HCT116 (cell line): Measurements from ENCODE around the gene CIAO2A. TPM values are rescaled to one million over a fixed set of nuclear protein-coding genes. Genes with fewer than 3 reads are reported as not detected.

ENCODE experiments used
- ATAC-seq: fragments of 200-7000 bp; cut with Tn5 transposase; 2 replicates; pipeline ENCODE4 v1.9.1; 2020; ENCODE audit warnings: mild to moderate bottlenecking, moderate library complexity
- BruUV-seq: library from RNA; stranded (reverse); fragments of 400-500 nt; replicated peaks from 2 replicates; lab custom pipeline; 2021; lab: Mats Ljungman, UMichigan
- CTCF ChIA-PET: fragments of 300-600 bp; sonication (Branson Sonifier 250); formaldehyde crosslinking; loops from one replicate; lab custom pipeline; 2021; ENCODE audit warnings: antibody characterized with exemption; lab: Charles Lee
- POLR2A ChIA-PET: fragments of 300-600, 350-600 bp; sonication (Branson Sonifier 250); formaldehyde crosslinking; loops from one replicate; lab custom pipeline; 2021; ENCODE audit warnings: antibody characterized with exemption; lab: Charles Lee
- RAD21 ChIA-PET, 2 experiments: fragments of 300-600 bp; sonication (Branson Sonifier 250); formaldehyde crosslinking; loops; one replicate each; lab custom pipeline; 2023; ENCODE audit warnings: low total read pairs in 2 of 2; ENCODE audit not compliant: uncharacterized antibody in 2 of 2, unreplicated experiment in 2 of 2, low non-redundant PET in 1 of 2; lab: Charles Lee
- DNase-seq: peaks from one replicate; pipeline ENCODE4 v3.0.0-alpha.2; 2010; ENCODE audit warnings: low read depth, low spot score
- H2AFZ ChIP-seq: fragments of 200-600 bp; shearing (Covaris generic), sonication (generic); 2 replicates; pipeline ENCODE4 v1.6.1; 2017; ENCODE audit warnings: low read depth, mixed run types, mixed read lengths, antibody characterized with exemption, low read length; ENCODE audit not compliant: poor library complexity, severe bottlenecking
- H3K27ac ChIP-seq: 2 replicates; pipeline ENCODE4 v1.5.1; 2012; ENCODE audit warnings: low read depth, low read length
- H3K27me3 ChIP-seq: fragments of 200-600 bp; sonication (generic); 2 replicates; pipeline ENCODE4 v1.6.1; 2016; ENCODE audit warnings: mixed run types, low read length, mixed read lengths; ENCODE audit not compliant: insufficient read depth
- H3K36me3 ChIP-seq, 2 experiments: fragments of 200-500 bp in 1 of 2; fragments of 200-600 bp in 1 of 2; sonication (Bioruptor generic) in 1 of 2; sonication (generic) in 1 of 2; 2 replicates each; pipeline versions ENCODE4 v1.5.1 to v1.6.1; 2014 to 2016; ENCODE audit warnings: low read length in 2 of 2, inconsistent platforms in 1 of 2, mixed read lengths in 1 of 2, mixed run types in 1 of 2; ENCODE audit not compliant: insufficient read depth in 2 of 2, control insufficient read depth in 1 of 2
- H3K4me1 ChIP-seq, 2 experiments: fragments of 200-600 bp in 1 of 2; sonication (generic) in 1 of 2; 2 replicates each; pipeline versions ENCODE4 v1.5.1 to v1.6.1; 2012 to 2017; ENCODE audit warnings: low read length in 2 of 2, inconsistent platforms in 1 of 2, mild to moderate bottlenecking in 1 of 2, mixed read lengths in 1 of 2, mixed run types in 1 of 2, moderate library complexity in 1 of 2; ENCODE audit not compliant: insufficient read depth in 2 of 2, control insufficient read depth in 1 of 2
- H3K4me2 ChIP-seq: fragments of 200-600 bp; sonication (generic); 2 replicates; pipeline ENCODE4 v1.6.1; 2017; ENCODE audit warnings: mixed run types, low read length, mixed read lengths
- H3K4me3 ChIP-seq, 2 experiments: fragments of 200-600 bp in 1 of 2; sonication (generic) in 1 of 2; replicated peaks in 1 of 2; 2 replicates each; pipeline ENCODE4 v1.5.1; 2011 to 2016; ENCODE audit warnings: low read length in 2 of 2, control low read depth in 1 of 2, low read depth in 1 of 2, mild to moderate bottlenecking in 1 of 2, mixed read lengths in 1 of 2, mixed run types in 1 of 2
- H3K79me2 ChIP-seq: fragments of 200-600 bp; sonication (generic); 2 replicates; pipeline ENCODE4 v1.6.1; 2017; ENCODE audit warnings: mild to moderate bottlenecking, mixed run types, low read length, moderate library complexity, mixed read lengths; ENCODE audit not compliant: insufficient read depth
- H3K9ac ChIP-seq: fragments of 200-600 bp; sonication (generic); 2 replicates; pipeline ENCODE4 v1.6.1; 2016; ENCODE audit warnings: low read length, mixed read lengths
- H3K9me2 ChIP-seq: fragments of 200-600 bp; sonication (generic), shearing (Covaris generic); 2 replicates; pipeline ENCODE4 v1.6.1; 2017; ENCODE audit warnings: mixed run types, mild to moderate bottlenecking, moderate library complexity; ENCODE audit not compliant: insufficient read depth
- H3K9me3 ChIP-seq, 2 experiments: fragments of 200-500 bp in 1 of 2; fragments of 200-600 bp in 1 of 2; sonication (Bioruptor generic) in 1 of 2; sonication (generic) in 1 of 2; 2 replicates each; pipeline ENCODE4 v1.6.1; 2014 to 2017; ENCODE audit warnings: low read length in 2 of 2, mixed read lengths in 2 of 2, inconsistent platforms in 1 of 2, low read depth in 1 of 2, mild to moderate bottlenecking in 1 of 2, mixed run types in 1 of 2, moderate library complexity in 1 of 2; ENCODE audit not compliant: control insufficient read depth in 1 of 2, insufficient read depth in 1 of 2
- H4K20me1 ChIP-seq: fragments of 200-600 bp; sonication (generic), shearing (Covaris generic); 2 replicates; pipeline ENCODE4 v1.6.1; 2017; ENCODE audit warnings: mixed run types, mild to moderate bottlenecking, moderate library complexity; ENCODE audit not compliant: insufficient read depth
- CEBPB ChIP-seq: IDR thresholded peaks from 2 replicates; pipeline ENCODE4 v1.6.1; 2012; ENCODE audit warnings: low read depth
- CTCF ChIP-seq, 3 experiments: fragments of 200-600 bp in 1 of 3; sonication (generic) in 1 of 3; IDR thresholded peaks in 2 of 3; conservative IDR thresholded peaks in 1 of 3; 2 replicates each; pipeline ENCODE4 v1.5.1; 2012 to 2017; ENCODE audit warnings: low read depth in 2 of 3, low read length in 2 of 3, antibody characterized with exemption in 1 of 3, borderline replicate concordance in 1 of 3, control low read depth in 1 of 3, mild to moderate bottlenecking in 1 of 3, mixed read lengths in 1 of 3, mixed run types in 1 of 3, moderate library complexity in 1 of 3; ENCODE audit not compliant: insufficient read depth in 1 of 3
- EZH2phosphoT487 ChIP-seq: fragments of 200-600 bp; IDR thresholded peaks from 2 replicates; pipeline ENCODE4 v1.6.1; 2018; ENCODE audit warnings: antibody characterized with exemption, borderline replicate concordance
- RAD21 ChIP-seq: IDR thresholded peaks from 2 replicates; pipeline ENCODE4 v1.6.1; 2012; ENCODE audit warnings: low read depth, mild to moderate bottlenecking
- SP1 ChIP-seq: IDR thresholded peaks from 2 replicates; pipeline ENCODE4 v1.6.1; 2012; ENCODE audit warnings: low read depth
- SRF ChIP-seq: IDR thresholded peaks from 2 replicates; pipeline ENCODE4 v1.6.1; 2012; ENCODE audit warnings: low read depth
- TCF7L2 ChIP-seq: IDR thresholded peaks from 2 replicates; pipeline ENCODE4 v1.7.0; 2011; ENCODE audit warnings: borderline replicate concordance, inconsistent platforms; ENCODE audit not compliant: insufficient read depth, insufficient read length; ENCODE audit errors: extremely low read depth
- YY1 ChIP-seq: IDR thresholded peaks from 2 replicates; pipeline ENCODE4 v1.6.1; 2011; ENCODE audit warnings: low read length, low read depth, moderate library complexity, mild to moderate bottlenecking; ENCODE audit not compliant: insufficient replicate concordance; ENCODE audit errors: extremely low read depth
- intact Hi-C: fragments of 100-400 bp; cut with micrococcal nuclease; formaldehyde crosslinking; loops from 2 replicates; pipeline ENCODE4 v1.10.0; 2022
- total RNA-seq: library from RNA; stranded (reverse); gene quantifications from one replicate; pipeline ENCODE4 v1.2.1, GENCODE V29; 2021; ENCODE audit not compliant: unreplicated experiment
- TF ChIP-seq, protein P1 (sequence below): IDR thresholded peaks from 2 replicates; pipeline ENCODE4 v1.6.1; 2012

The CIAO2A gene
- total RNA-seq, 1 experiment from 2014 or later, result 69.3 TPM

DNA sequence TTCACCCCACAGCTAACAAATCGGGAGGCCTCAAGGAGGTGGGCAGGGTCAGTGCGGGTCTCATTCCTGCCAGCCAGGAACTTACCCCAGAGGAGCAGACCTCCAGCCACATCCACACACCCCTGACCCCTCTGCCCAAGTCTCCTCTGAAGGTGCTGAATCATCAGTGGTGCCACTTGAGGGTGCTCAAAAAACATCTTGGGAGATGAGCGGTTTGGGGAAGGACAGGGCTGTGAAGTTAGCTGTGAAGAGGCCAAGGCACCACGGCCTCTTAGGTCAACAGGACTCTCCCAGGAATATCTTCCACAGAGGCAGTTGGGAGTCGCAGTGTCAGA lies 48.6 kb downstream of the CIAO2A start (continued):
- no peak for TF ChIP-seq EZH2phosphoT487
- no peak for TF ChIP-seq SP1
- TF ChIP-seq, protein P1, sequence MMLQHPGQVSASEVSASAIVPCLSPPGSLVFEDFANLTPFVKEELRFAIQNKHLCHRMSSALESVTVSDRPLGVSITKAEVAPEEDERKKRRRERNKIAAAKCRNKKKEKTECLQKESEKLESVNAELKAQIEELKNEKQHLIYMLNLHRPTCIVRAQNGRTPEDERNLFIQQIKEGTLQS, result no peak
- no peak for TF ChIP-seq SRF
- TF ChIP-seq YY1, result no peak
- TF ChIP-seq CTCF (IDR thresholded peaks at IDR 0.05 in 2 of 3, conservative IDR thresholded peaks at IDR 0.05 in 1 of 3; ENCODE audit: borderline replicate concordance in 1 of 3, insufficient read depth in 1 of 3, low read depth in 2 of 3, low read length in 2 of 3), result no peak
- no peak for TF ChIP-seq CEBPB
- no peak for TF ChIP-seq RAD21
- no peak for TF ChIP-seq TCF7L2
- TF ChIP-seq, all 23 proteins: peak for 0

GRCh38 chr15:64044300-64045100 lies 49.1 kb downstream of the CIAO2A start:
- TF ChIP-seq CEBPB (no peak), TCF7L2 (no peak)
- TF ChIP-seq, all 23 proteins: peak for 0
- DNase-seq (no peak), ATAC-seq (no peak)
- H3K9me3 ChIP-seq, result no peaks in the 10 kb centered on the region
- H4K20me1 ChIP-seq, result no peaks in the 10 kb centered on the region
- CTCF ChIA-PET, result interaction anchor here (2.3 kb wide), 1 partner anchor 435 kb away, joined by 17 read pairs; no protein-coding TSS in a partner anchor
- no peaks in the 10 kb centered on the region for H3K27me3 ChIP-seq
- H3K9me2 ChIP-seq, result no peaks in the 10 kb centered on the region
- no peak overlapping the region for H2AFZ ChIP-seq
- no peak overlapping the region for H3K27ac ChIP-seq
- H3K4me1 ChIP-seq, result peaks cover 5 to 14% of the 10 kb centered on the region in 2 experiments; a peak in 2 of 4 replicates
- RAD21 ChIA-PET, result no interaction called here
- no peaks in the 10 kb centered on the region for H3K79me2 ChIP-seq
- H3K4me3 ChIP-seq, result no peak overlapping the region
- no peak overlapping the region for H3K9ac ChIP-seq
- BruUV-seq, result no TSS peak
- POLR2A ChIA-PET, result no interaction called here
- H3K36me3 ChIP-seq, result no peaks in the 10 kb centered on the region
- no peak overlapping the region for H3K4me2 ChIP-seq
- intact Hi-C loops, result loop anchor here (5.0 to 10.0 kb wide), 2 partner anchors 130 to 292 kb away; no protein-coding TSS in a partner anchor
